CD14-positive monocyte (primary cell): ENCODE results near the gene ANTKMT. TPM values are rescaled to one million over a fixed set of nuclear protein-coding genes. Genes with fewer than 3 reads are reported as not detected.

ENCODE experiments used
- DNase-seq, 3 donors: peaks; one replicate each; pipeline ENCODE4 v3.0.0-alpha.2; 2011 to 2022
- H2AFZ ChIP-seq: 2 replicates; pipeline ENCODE4 v1.6.0; 2012; ENCODE audit warnings: mild to moderate bottlenecking, low read depth, low read length, inconsistent platforms; ENCODE audit not compliant: insufficient read depth, poor library complexity, severe bottlenecking
- H3K27ac ChIP-seq, 2 donors: 1 replicate in 1 of 2; 2 replicates in 1 of 2; pipeline ENCODE4 v1.5.1; 2012 to 2013; ENCODE audit warnings: low read length in 2 of 2, control low read depth in 1 of 2, inconsistent platforms in 1 of 2, low read depth in 1 of 2, mild to moderate bottlenecking in 1 of 2
- H3K27me3 ChIP-seq, 2 donors: one replicate each; pipeline versions ENCODE4 v1.6.0 to v1.6.1; 2011 to 2013; ENCODE audit warnings: low read length in 2 of 2; ENCODE audit not compliant: control insufficient read depth in 2 of 2, insufficient read depth in 2 of 2
- H3K36me3 ChIP-seq, 2 donors: replicated peaks in 1 of 2; 1 replicate in 1 of 2; 2 replicates in 1 of 2; pipeline versions ENCODE4 v1.5.1 to v1.6.1; 2012 to 2013; ENCODE audit warnings: low read length in 2 of 2, control low read depth in 1 of 2, inconsistent platforms in 1 of 2, mild to moderate bottlenecking in 1 of 2; ENCODE audit not compliant: insufficient read depth in 2 of 2, control insufficient read depth in 1 of 2
- H3K4me1 ChIP-seq, 2 donors: 1 replicate in 1 of 2; 2 replicates in 1 of 2; pipeline versions ENCODE4 v1.5.1 to v1.6.1; 2012 to 2013; ENCODE audit warnings: low read length in 2 of 2, control low read depth in 1 of 2, inconsistent platforms in 1 of 2, mild to moderate bottlenecking in 1 of 2, moderate library complexity in 1 of 2; ENCODE audit not compliant: insufficient read depth in 2 of 2, control insufficient read depth in 1 of 2
- H3K4me2 ChIP-seq: replicated peaks from 2 replicates; pipeline ENCODE3; 2012; ENCODE audit warnings: low read length, moderate library complexity, mild to moderate bottlenecking; ENCODE audit not compliant: poor library complexity, severe bottlenecking; ENCODE audit errors: extremely low read depth
- H3K4me3 ChIP-seq, 3 experiments: fragments of 200-600 bp in 1 of 3; sonication (generic) in 1 of 3; replicated peaks in 1 of 3; 1 replicate in 2 of 3; 2 replicates in 1 of 3; pipeline ENCODE4 v1.5.1; 2011 to 2013; ENCODE audit warnings: low read length in 3 of 3, mild to moderate bottlenecking in 3 of 3, control low read depth in 2 of 3, low read depth in 2 of 3, inconsistent platforms in 1 of 3, moderate library complexity in 1 of 3
- H3K79me2 ChIP-seq: 2 replicates; pipeline ENCODE4 v1.6.0; 2012; ENCODE audit warnings: mild to moderate bottlenecking, control low read depth, inconsistent platforms, low read length, moderate library complexity; ENCODE audit not compliant: insufficient read depth
- H3K9ac ChIP-seq: 2 replicates; pipeline ENCODE4 v1.6.0; 2017; ENCODE audit warnings: low read length, mild to moderate bottlenecking; ENCODE audit not compliant: insufficient read depth, poor library complexity, severe bottlenecking
- H3K9me3 ChIP-seq, 2 donors: replicated peaks in 1 of 2; 1 replicate in 1 of 2; 2 replicates in 1 of 2; pipeline versions ENCODE4 v1.5.1 to v1.6.1; 2012 to 2013; ENCODE audit warnings: low read length in 2 of 2, control low read depth in 1 of 2; ENCODE audit not compliant: control insufficient read depth in 1 of 2, insufficient read depth in 1 of 2
- H4K20me1 ChIP-seq: 2 replicates; pipeline ENCODE4 v1.6.0; 2012; ENCODE audit warnings: mild to moderate bottlenecking, low read length, control low read depth, moderate library complexity; ENCODE audit not compliant: insufficient read depth
- H3K27ac Mint-ChIP-seq, 7 donors: one replicate each; pipeline ENCODE4 v1.8.0; 2020; ENCODE audit warnings: mild to moderate bottlenecking in 7 of 7, mixed read lengths in 7 of 7, moderate library complexity in 6 of 7, inconsistent platforms in 2 of 7
- H3K27me3 Mint-ChIP-seq, 3 donors: one replicate each; pipeline ENCODE4 v1.8.0; 2021 to 2022; ENCODE audit warnings: low read depth in 3 of 3, mild to moderate bottlenecking in 3 of 3, mixed read lengths in 3 of 3, moderate library complexity in 3 of 3, inconsistent platforms in 1 of 3
- H3K36me3 Mint-ChIP-seq, 2 donors: one replicate each; pipeline ENCODE4 v1.8.0; 2020; ENCODE audit warnings: mixed read lengths in 2 of 2, inconsistent platforms in 1 of 2, mild to moderate bottlenecking in 1 of 2
- H3K4me1 Mint-ChIP-seq: one replicate; pipeline ENCODE4 v1.8.0; 2020; ENCODE audit warnings: mild to moderate bottlenecking, mixed read lengths
- H3K4me3 Mint-ChIP-seq, 2 donors: one replicate each; pipeline ENCODE4 v1.8.0; 2020; ENCODE audit warnings: mild to moderate bottlenecking in 2 of 2, mixed read lengths in 2 of 2, moderate library complexity in 1 of 2
- H3K9me3 Mint-ChIP-seq, 7 donors: one replicate each; pipeline ENCODE4 v1.8.0; 2020 to 2022; ENCODE audit warnings: mixed read lengths in 7 of 7, mild to moderate bottlenecking in 6 of 7, moderate library complexity in 6 of 7, inconsistent platforms in 2 of 7
- CTCF ChIP-seq: fragments of 200-600 bp; IDR thresholded peaks from one replicate; pipeline ENCODE4 v1.8.0; 2022; ENCODE audit warnings: antibody characterized with exemption, mild to moderate bottlenecking
- WGBS: methylation state at CpG from one replicate; pipeline ENCODE4 v1.1.5; 2013; ENCODE audit warnings: missing lambda C conversion rate; ENCODE audit not compliant: insufficient coverage; 5-methylcytosine and 5-hydroxymethylcytosine counted together
- intact Hi-C, 2 donors: fragments of 100-400 bp; cut with micrococcal nuclease; formaldehyde crosslinking; loops; one replicate each; pipeline versions ENCODE4 v1.15.0 to v1.15.1; 2023
- polyA plus RNA-seq, 3 donors: library from polyadenylated mRNA; depleted of rRNA in 1 of 3; unstranded in 2 of 3; stranded (reverse) in 1 of 3; fragments of 300-500 nt in 2 of 3; fragments of >200 nt in 1 of 3; fragmentation: Illumina TruSeq in 2 of 3; gene quantifications; 1 replicate in 2 of 3; 2 replicates in 1 of 3; pipeline ENCODE4 v1.2.3, GENCODE V29; 2012 to 2021

Gene ANTKMT
- polyA plus RNA-seq, 3 donors = 21.5 to 56.3 (median 34.4) TPM

- TF ChIP-seq CTCF = no peak
- no peak overlapping the region for H3K4me3 ChIP-seq
- intact Hi-C loops = no loop called here
- peak overlapping the region; percentile 76 for H3K4me2 ChIP-seq
- no peak overlapping the region for H3K9ac ChIP-seq
- H3K36me3 ChIP-seq = no peaks in the 10 kb centered on the region
- Mint-ChIP-seq H3K9me3 (peaks cover 6 to 32% (median 8%) of the 10 kb centered on the region in 7 donors), H3K4me1 (peaks cover 22% of the 10 kb centered on the region), H3K27ac (no peak overlapping the region), H3K36me3 (peaks cover 4 to 5% of the 10 kb centered on the region in 2 donors), H3K4me3 (peak overlapping the region in 1 of 2 donors; percentile 75), H3K27me3 (peaks cover 57 to 77% (median 69%) of the 10 kb centered on the region in 3 donors)
- H3K9me3 ChIP-seq = peaks cover 0 to 4% of the 10 kb centered on the region in 2 donors
- H3K79me2 ChIP-seq = no peaks in the 10 kb centered on the region
- DNase-seq = no peak
- no peak overlapping the region for H2AFZ ChIP-seq
- H4K20me1 ChIP-seq = peaks cover 3% of the 10 kb centered on the region
- peaks cover 20 to 54% of the 10 kb centered on the region in 2 donors for H3K27me3 ChIP-seq
- H3K4me1 ChIP-seq = peaks cover 31 to 42% of the 10 kb centered on the region in 2 donors
- 4% methylated on average over 31 of the region's 37 CpGs for WGBS
- H3K27ac ChIP-seq = no peak overlapping the region
These were observed 27.2 kb upstream of the ANTKMT start for GRCh38 chr16:693766-694165.

DNA sequence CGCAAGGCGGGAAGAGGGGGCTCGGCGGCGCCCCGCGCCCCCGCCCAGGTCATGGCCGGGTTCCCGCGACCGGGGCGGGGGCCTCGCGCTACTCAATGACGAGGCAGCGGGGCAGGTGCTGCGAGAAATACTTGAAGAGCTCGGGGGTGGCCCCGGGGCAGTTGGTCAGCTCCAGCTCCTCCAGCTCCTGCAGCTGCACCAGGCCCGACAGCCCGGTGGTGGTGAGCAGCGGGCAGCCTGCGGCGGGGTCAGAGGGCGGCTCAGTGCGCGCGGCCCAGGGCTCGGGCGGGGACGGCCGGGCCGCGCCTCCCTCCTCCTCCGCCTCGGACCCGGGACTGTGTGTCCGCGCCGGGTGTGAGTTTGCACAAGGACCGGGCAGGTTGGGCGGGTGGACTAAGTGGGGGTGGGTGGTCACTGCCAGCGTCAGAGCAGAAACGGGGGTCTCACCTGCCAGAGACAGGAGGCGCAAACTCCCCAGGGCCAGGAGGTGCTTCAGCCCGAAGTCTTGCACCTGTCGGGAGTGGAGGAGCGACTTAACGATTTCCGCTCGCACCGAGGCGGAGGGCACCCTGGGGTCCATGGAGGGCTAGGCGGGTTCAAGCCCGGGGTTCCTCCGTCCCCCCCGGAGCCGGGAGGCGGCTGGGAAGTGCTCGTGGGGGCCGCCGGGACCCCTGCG is 26.6 kb upstream of the ANTKMT start:
- Histone ChIP-seq H3K4me1 (peaks cover 26 to 36% of the 10 kb centered on the region in 2 donors), H3K27ac (no peak overlapping the region), H3K4me3 (no peak overlapping the region), H3K9ac (no peak overlapping the region), H3K4me2 (peak overlapping the region; percentile 76), H4K20me1 (no peaks in the 10 kb centered on the region), H3K79me2 (no peaks in the 10 kb centered on the region), H2AFZ (no peak overlapping the region), H3K27me3 (peaks cover 20 to 59% of the 10 kb centered on the region in 2 donors), H3K9me3 (peaks cover 0 to 4% of the 10 kb centered on the region in 2 donors), H3K36me3 (no peaks in the 10 kb centered on the region)
- Mint-ChIP-seq H3K27me3 (peaks cover 57 to 83% (median 74%) of the 10 kb centered on the region in 3 donors), H3K4me1 (peaks cover 18% of the 10 kb centered on the region), H3K27ac (no peak overlapping the region), H3K9me3 (peaks cover 6 to 32% (median 8%) of the 10 kb centered on the region in 7 donors), H3K4me3 (peak overlapping the region; percentile 51 to 84), H3K36me3 (peaks cover 4 to 5% of the 10 kb centered on the region in 2 donors)
- intact Hi-C loops = no loop called here
- 2% methylated on average over 47 of the region's 64 CpGs for WGBS
- no peak for DNase-seq
- no peak for TF ChIP-seq CTCF
